Measurements from ENCODE around the gene GORASP1.
A peak's percentile ranks its signal among the peaks of the same experiment; 100 is the strongest.
"Not testable (repeated sequence)": the region's sequence is repeated elsewhere in the genome, so short reads cannot be mapped to it uniquely, and the experiment has no call there.

GORASP1 gene

DNA sequence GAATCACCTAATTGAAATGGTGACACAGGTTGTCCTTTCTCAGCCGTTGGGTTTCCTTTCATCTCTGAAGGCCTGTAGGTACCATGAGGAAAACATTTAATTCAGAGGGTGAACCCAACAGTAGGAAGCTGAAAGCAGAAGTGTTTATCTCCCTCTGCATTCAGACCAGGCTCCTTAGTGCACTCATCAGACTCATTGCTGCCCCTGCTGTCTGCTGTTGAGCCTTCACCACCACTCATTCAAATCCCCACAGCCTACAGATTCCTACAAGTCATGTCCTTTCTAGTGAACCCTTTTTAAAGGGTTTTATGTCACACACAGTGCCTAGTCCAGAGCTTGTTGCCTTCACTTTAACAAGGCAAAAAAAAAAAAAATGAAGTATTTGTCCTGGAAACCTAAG is 42.2 kb downstream of the GORASP1 start:
- no peak for DNase-seq (ENCODE audit: low read depth in 2 of 2)

DNA sequence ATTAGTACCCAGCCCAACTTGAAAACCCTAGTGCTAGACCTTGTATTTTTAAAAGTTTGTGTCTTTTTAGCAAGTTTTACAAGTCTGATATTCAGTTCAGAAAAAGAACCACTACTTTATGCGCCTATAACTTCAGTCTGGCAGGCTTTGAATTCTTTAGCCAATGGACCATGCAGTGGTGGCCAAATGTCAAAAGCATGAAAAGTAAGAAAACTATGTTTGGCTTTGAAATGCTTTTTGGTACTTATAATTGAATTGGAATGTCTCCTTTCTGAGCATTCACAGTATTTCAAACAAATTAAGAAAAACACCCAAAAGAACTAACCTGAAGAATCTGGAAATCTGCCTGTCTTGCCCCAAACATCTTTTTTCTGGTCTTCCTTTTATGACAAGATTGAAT is 42.8 kb downstream of the GORASP1 start:
- no peak for DNase-seq (ENCODE audit: low read depth in 2 of 2)

GRCh38 chr3:39063143-39063542 is 44.3 kb downstream of the GORASP1 start:
- no peak for DNase-seq (ENCODE audit: low read depth in 2 of 2)

GRCh38 chr3:39062180-39062579 is 45.2 kb downstream of the GORASP1 start:
- DNase-seq (ENCODE audit: low read depth in 2 of 2): no peak

DNA sequence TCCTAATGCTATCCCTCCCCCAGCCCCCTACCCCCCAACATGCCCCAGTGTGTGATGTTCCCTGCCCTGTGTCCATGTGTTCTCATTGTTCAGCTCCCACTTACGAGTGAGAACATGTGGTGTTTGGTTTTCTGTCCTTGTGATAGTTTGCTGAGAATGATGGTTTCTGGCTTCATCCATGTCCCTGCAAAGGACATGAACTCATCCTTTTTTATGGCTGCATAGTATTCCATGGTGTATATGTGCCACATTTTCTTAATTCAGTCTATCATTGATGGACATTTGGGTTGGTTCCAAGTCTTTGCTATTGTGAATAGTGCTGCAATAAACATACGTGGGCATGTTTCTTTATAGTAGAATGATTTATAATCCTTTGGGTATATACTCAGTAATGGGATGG is 46.2 kb downstream of the GORASP1 start:
- DNase-seq (ENCODE audit: low read depth in 2 of 2): not testable (repeated sequence)

- no peak for DNase-seq (ENCODE audit: low read depth in 2 of 2)
Measured at GRCh38 chr3:39056151-39056550, 51.3 kb downstream of the GORASP1 start.

DNA sequence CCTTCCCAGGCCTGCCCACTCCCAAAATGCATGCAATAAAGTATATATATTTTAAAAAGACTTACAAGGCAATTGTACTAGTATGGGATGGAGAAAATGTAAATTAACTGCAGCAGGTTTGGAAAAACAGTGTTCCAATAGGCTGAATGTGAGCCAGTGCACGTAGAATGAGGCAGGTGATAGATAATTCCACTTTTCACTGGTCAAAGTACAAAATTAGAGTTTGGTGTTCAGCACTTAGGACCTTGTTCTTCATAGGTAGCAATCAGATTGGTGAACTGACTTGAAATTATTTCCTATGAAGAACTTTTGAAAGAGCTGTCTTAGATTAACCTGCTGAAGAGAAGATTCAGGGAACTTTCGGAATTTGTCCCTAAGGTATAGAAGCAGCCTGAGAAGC is 53.7 kb downstream of the GORASP1 start:
- no peak for DNase-seq (ENCODE audit: low read depth in 2 of 2)

- no peak for DNase-seq (ENCODE audit: low read depth in 2 of 2)
Measured at GRCh38 chr3:39052583-39052982, 54.8 kb downstream of the GORASP1 start.

DNA sequence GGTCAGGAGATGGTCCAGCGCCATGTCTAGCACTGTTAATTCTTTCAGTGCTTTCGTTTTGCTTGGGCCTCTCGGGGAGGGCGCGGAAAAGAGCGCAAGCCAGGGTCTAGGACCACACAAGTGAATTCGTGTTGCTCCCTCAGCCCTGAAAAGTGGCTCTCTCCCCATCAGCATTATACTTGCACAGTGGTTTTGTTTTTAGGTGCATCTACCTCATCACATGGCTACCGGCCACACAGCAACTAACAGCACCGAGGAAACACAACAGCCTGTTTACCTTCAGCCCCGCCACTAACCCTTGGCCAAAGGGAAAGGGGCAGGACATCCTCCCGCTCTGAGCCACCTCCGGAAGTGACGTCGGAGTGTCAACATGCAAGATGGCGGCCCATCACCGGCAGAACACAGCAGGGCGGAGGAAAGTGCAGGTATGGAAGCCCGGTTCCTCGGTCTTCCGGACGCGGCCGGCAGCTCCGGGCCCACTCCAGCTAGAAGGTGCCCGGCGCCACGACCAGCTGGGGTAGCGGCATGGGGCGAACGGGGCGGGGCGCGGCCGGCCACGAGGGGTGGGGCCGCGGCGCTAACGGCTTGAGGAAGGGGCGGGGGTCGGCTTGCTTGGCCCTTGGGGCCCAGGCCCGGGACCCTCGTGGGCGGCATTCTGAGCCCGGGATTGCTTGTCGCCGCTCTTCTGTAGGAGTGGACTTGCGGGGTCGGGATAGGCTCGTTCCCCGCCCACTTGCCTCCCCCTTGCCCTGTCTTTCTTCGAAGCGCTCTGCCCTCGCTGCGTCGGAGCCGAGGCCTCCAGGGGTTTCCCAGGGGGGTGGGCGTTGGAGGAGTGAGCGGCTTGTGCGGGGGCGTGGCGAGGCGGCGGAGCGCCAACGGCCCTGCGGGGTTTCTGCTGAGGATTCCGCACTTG is 55.5 kb downstream of the GORASP1 start, which contains the start of the genes SCN11A and WDR48:
Gene SCN11A, minus strand, starts transcription at position 296 of the 913 bp plus-strand sequence. CDS start 101,582 bp downstream, outside the sequence.
Gene WDR48, plus strand, starts transcription at position 368 of the 913 bp plus-strand sequence. Its CDS starts 10 bp downstream, at position 378.
- DNase-seq (ENCODE audit: low read depth in 2 of 2): peak; percentile 76 to 90

GRCh38 chr3:39050029-39050428 is 57.4 kb downstream of the GORASP1 start:
- no peak for DNase-seq (ENCODE audit: low read depth in 2 of 2)

Measured in stimulated activated CD8-positive, alpha-beta memory T cell treated with anti-CD3 and anti-CD28 coated beads, Interleukin-15, amount 100 ng/mL, for 4 hours (primary cell).